Neural progenitor cell (in vitro differentiated cells): Measurements from ENCODE around the gene FAM177B.

Experiments used
- EZH2phosphoT487 ChIP-seq: fragments of 200-600 bp; sonication (generic); IDR thresholded peaks from 2 replicates; pipeline ENCODE4 v1.6.1; 2017; ENCODE audit warnings: antibody characterized with exemption
- TF ChIP-seq, protein P1 (sequence below): fragments of 200-600 bp; sonication (generic); IDR thresholded peaks from 2 replicates; pipeline ENCODE4 v1.5.1; 2017; ENCODE audit warnings: antibody characterized with exemption, mild to moderate bottlenecking

DNA sequence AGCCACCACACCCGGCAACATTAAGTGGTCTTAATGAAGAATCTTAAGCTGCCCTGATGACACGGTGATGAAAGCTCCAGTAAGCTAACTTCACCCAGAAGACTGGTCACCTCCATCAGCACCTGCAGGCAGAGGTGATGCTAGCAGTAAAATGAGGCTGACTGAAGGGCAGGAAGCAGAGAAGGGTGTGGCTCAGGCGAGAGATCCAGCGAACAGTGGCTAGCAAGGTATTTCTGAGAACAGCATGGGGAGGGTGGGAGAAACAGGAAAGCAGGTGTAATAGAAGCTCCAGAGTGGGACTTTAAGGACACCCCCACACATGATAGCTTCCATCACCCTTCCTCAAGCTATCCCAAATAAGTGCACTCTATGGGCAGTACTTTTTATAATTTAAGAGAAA, 62.0 kb downstream of the FAM177B start:
- TF ChIP-seq, protein P1, sequence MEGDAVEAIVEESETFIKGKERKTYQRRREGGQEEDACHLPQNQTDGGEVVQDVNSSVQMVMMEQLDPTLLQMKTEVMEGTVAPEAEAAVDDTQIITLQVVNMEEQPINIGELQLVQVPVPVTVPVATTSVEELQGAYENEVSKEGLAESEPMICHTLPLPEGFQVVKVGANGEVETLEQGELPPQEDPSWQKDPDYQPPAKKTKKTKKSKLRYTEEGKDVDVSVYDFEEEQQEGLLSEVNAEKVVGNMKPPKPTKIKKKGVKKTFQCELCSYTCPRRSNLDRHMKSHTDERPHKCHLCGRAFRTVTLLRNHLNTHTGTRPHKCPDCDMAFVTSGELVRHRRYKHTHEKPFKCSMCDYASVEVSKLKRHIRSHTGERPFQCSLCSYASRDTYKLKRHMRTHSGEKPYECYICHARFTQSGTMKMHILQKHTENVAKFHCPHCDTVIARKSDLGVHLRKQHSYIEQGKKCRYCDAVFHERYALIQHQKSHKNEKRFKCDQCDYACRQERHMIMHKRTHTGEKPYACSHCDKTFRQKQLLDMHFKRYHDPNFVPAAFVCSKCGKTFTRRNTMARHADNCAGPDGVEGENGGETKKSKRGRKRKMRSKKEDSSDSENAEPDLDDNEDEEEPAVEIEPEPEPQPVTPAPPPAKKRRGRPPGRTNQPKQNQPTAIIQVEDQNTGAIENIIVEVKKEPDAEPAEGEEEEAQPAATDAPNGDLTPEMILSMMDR = no peak
- TF ChIP-seq EZH2phosphoT487 = no peak
